Breast epithelium (tissue), 3 donors: Measurements from ENCODE around the gene CNFN.

ENCODE experiments used
- CTCF ChIP-seq, 3 donors: fragments of 450-650 bp; IDR thresholded peaks; one replicate each; pipeline ENCODE4 v1.5.1; 2016 to 2017; ENCODE audit warnings: antibody characterized with exemption in 3 of 3, mild to moderate bottlenecking in 3 of 3, moderate library complexity in 3 of 3
- POLR2A ChIP-seq: fragments of 450-650 bp; IDR thresholded peaks from one replicate; pipeline ENCODE4 v1.6.1; 2016; ENCODE audit warnings: antibody characterized with exemption, mild to moderate bottlenecking, moderate library complexity

DNA sequence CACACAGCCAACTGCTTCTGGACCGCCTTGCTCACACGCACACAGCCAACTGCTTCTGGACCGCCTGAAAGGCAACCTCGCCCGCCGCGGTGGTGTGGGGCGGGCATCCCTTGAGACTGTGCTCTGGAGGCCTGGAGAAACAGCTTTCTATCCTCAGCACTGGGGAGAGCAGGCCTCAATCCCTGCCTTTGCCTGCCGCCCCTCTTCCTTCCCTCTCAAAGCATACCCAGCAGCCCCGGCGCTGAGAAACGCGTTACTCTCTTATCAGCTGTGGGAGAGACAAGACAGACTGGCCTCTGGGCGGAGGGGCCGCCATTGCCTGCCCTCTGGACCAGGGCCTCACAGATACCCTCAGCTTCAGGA, 34.2 kb upstream of the CNFN start:
- TF ChIP-seq CTCF (IDR thresholded peaks at IDR 0.05) (no peak), POLR2A (no peak)
